NOMO-1 treated with DMSO at 0.1 percent for 48 hours (cell line): ENCODE data around the gene PLCB1.
"Not testable (repeated sequence)": the region's sequence is repeated elsewhere in the genome, so short reads cannot be mapped to it uniquely, and the experiment has no call there.

Experiments used
- DNase-seq: peaks from one replicate; lab custom pipeline; 2025; ENCODE audit not compliant: unreplicated experiment; lab: John Stamatoyannopoulos, UW

PLCB1 gene

DNA sequence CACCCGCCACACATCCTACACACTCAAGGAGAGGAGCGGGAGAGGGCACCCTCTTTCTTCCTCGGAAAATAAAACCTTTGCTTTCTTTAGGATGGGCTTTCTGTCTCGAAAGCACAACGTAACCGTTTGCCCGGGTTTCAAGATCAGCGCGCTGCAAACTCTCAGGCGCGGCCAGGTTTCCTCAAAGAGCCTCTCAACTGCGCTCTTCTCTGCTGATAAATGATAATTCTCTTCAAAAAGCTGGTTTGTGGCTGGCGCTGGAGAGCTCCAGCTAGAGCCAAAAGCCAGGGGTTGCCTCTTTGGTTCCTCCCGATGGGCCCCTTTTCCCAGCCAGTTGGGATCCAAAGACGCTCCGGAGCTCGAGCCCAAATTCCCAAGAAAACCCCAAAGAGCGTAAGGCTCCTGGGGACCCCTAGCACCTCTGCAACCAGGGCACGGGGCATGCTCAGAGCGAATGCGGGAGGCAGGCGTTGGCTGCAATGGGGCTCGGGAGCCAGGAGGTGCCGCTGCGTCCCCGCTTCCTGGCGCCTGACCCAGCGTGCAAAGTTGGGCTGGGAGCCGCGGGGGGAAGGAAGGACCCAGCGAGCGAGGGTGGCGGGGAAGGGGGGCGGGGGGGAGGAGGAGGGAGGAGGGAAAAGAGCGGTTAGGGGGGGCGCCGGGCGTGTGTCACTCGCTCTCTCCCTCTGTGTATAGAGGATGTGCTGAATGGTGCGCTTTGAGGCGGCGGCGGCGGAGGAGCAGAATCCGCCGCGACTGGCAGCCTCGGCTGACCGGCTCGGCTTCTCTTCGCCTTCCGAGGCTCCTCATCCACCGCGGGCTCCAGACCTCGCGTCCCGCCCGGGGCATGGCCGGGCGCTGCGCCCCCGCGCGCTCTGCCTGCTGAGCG lies at the start of gene PLCB1:
Gene PLCB1 (plus strand): TSS at position 669 of the 886 bp plus-strand sequence. CDS start 386 bp downstream, outside the sequence.
- DNase-seq: peak; percentile 77

DNA sequence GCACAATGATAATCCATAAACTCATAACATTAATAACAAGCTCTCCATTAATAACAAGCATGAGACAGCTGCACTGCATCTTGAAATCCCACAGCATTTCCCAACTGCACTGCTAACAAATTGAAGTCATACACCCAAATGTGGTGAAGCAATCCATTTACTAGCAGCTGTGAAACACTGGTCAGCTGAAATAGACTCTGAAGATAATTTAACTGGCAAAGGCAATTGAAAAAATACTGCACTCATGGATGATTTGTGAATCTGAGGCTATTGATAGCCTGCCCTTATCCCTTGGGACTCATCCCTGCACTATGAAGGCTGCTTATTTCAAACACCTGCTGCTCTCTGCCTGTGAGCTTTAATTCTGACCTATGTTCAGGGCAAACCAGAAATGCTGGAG lies 49.1 kb upstream of the PLCB1 start:
- DNase-seq: peak; percentile 15

DNA sequence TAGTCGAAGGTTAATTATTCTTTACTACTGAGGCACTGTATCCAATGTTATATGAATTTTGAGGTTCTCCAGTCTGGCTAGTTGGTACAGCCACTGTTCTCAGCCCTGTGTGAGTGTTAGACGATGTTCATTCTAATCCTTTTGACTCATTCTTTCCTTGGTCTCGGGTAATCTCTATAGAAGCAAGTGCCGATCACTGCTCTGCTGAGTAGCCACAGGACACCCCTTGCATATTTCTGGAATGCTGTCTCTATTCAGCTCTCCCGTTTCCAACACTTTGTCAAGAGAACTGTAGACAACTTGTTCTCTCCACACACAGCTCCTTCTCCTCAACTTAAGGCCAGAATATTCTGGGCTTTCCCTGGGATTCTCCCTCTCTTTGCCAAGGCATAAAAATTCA lies 42.4 kb upstream of the PLCB1 start:
- no peak for DNase-seq

DNA sequence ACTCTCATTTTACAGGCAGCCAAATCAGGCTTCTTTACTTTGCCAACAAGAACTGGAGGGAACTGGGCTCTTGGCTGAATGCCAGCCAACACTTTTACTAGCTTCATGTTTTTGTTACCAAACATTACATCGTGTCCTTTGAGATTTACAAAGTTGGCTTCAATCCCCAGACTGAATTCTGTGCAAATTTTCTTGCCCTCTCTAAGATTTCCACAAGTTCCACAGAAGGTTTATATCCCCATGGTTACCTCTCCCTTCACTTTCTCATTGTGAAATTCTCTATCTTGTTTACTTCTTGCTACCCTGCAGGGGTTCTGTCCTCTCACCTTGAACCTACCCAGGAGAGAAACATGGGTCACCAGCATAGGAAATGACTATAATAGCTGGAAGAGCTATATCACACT lies 37.6 kb upstream of the PLCB1 start:
- no peak for DNase-seq

DNA sequence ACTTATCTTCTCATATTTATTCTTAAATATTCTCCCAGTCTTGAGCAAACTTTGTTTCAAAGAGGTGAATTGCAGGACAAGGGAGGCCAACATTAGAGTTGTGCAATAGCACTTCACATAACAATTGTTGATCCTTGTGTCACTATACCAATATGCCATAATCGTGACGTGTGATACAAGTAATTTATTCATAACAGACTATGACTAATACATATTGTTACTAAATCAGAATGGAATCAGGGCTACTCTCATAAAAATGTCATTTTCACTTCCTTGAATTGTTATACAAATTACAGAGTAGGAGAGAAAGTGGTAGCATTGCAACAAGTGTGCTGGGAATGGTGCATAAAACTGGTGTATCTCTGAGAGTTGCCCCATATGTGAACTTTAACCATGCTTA lies 37.2 kb upstream of the PLCB1 start:
- peak; percentile 90 for DNase-seq

DNA sequence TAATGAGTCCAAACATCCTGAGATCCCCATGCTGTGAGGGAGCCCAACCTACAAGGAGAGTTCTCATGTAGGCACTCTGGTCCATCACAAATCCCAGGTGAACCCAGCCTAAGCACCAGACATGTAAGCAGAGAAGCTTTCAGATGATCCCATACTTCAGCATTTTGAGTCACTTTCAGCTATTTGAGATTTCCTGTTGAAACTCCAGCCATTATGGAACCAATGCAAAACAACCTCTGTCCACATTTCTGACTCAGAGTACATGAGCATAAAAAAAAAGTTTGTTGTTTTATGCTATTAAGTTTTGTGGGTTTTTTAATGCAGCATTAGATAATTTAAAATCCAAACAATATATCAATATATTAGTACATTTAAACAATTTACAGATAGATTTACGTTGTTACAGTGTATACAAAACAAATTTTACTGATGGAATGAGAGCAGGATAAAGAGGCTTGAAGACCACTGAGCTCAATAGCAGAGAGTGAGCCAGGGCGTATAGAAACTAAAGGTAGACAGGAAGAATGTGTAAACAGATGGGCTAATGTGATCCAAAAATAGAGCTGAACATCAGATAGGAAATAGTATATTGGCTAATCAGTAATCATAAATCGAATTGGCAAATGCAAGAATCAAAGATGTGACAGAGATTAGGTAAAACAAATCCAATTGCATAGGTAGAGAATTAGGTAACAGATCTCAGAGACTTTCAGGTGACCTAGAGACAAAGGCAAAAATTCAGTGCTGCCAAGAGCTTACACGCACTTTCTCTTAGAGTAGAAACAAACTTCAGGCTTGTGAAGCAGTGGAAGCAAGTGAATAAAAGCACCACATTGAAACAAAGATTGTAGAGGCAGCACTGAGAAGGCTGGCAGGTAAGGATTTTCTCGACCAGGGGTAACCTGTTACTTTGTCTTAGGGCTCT lies 36.2 kb upstream of the PLCB1 start:
- DNase-seq: no peak

DNA sequence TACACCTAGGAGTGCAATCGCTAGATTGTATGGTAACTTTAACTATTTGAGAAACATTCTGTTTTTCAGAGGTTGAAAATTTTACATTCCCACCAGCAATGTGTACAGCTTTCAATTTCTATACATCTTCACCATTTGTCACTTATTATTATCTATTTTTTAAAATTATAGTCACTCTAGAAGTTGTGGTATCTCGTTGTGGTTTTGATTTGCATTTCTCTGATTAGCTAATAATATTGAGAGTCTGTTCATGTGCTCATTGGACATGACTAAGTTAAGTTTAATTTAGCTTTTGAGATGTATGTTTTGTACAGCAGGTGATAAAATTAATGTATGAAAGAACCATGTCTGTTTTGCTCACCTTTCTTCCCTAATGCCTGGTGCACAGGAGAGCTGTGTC lies 34.8 kb upstream of the PLCB1 start:
- DNase-seq: no peak

DNA sequence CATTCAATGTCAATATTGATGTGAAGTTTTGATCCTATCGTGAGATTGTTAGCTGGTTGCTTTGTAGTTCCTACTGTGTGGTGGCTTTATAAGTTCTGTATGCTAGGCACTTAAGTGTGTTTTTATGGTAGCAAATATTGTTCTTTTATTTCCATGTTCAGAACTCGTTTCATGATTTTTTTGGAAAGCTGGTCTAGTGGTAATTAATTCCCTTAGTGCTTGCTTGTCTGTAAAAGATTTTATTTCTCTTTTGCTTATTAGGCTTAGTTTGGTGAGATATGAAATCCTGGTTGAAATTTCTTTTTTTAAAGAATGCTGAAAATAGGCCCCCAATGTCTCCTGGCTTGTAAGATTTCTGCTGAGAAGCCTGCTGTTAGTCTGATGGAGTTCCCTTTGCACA lies 27.8 kb upstream of the PLCB1 start:
- DNase-seq: no peak

DNA sequence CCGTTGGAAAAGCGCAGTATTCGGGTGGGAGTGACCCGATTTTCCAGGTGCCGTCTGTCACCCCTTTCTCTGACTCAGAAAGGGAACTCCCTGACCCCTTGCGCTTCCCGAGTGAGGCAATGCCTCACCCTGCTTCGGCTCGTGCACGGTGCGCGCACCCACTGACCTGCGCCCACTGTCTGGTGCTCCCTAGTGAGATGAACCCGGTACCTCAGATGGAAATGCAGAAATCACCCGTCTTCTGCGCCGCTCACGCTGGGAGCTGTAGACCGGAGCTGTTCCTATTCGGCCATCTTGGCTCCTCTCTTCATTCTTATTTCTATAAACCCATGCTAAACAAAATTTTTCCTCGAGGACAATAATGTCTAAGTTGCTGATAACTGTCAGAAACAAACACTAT lies 17.5 kb upstream of the PLCB1 start:
- not testable (repeated sequence) for DNase-seq

DNA sequence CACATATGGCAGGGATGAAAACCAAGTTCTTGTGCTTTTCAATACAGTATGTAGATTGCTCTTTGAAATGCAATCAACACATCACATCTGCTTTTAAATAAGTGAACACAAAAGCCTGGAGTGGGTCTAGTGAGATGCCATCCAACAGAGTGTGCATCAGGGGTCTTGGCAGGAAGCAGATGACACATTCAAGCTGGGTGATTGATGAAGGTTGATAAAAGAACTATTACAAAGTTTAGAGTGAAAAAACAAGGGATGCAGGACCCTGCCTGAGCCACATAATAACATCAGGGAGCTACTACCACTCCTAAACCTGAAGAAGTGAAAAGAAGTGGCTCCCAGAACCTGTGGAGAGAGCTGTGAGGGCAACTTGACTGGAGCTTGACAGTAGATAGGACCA lies 16.6 kb upstream of the PLCB1 start:
- DNase-seq: no peak

DNA sequence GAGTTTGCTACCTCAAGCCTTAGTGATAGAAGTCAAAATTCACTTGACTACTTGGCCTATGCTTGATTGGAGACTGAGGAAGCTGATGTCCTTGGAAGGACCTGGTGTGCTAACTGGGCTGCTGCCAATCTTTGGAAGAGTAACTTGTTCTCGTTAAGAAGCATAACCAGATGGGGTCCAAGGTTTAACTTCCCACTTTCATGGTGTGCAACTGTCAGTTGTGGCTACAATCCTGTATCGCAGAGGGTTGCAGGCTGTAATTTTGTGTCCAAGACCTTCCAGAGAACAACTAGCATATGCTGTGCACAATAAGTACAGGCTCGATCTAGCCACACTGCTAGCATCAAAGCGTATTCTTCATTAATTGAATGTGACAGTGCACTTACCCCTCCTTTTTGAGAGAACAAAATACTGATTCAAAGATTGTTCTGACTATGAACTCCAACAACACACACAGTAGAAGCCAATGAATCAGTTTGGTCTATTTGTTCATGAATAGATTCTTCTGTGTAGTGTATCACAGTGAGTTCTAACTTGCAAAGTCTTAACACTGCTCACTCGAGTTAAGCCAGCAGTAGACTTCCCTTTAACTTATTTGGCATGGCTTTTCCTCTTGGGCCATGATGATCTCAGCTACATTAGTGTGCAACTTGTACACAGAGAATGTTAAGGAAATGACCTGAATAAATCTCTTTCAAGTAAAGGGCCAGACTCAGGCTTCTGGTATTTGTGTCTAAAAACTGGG lies 15.8 kb upstream of the PLCB1 start:
- no peak for DNase-seq

DNA sequence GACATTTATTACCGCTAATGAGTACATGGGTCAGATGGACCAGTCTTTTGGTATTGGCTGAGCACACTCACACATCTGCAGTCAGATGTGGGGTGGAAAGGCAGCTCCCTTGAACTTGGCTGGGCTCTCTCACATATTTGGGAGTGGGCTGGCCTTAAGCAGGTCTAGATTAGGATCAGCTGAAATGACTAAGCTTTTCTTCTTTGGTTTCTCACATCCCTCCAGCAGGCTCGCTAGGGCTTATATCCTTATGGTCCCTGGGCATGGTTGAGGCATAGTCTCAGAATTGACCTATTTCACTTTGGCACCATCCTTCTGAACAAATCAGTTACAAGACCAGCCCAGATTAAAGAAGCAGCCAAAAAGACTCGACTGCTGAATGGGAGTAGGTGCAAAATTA lies 14.4 kb upstream of the PLCB1 start:
- DNase-seq: no peak

DNA sequence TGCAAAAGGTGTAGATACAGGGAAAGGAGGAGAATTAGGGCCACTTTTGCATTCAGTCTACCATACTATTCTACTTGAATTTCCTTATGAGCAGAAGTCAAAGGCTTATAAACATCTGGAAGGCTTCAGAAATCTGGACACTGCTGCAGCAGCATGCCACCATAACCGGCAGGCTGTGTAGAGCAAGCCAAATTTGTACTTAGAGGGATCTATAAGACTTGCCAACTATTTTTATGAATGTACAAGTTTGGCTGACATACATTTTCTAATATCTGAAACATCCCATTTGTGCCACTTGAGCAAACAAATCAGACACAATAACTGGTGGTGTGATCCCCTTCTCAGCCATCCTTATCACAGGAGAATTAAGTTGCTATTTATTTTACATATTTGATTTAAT lies 14.0 kb upstream of the PLCB1 start:
- DNase-seq: no peak

DNA sequence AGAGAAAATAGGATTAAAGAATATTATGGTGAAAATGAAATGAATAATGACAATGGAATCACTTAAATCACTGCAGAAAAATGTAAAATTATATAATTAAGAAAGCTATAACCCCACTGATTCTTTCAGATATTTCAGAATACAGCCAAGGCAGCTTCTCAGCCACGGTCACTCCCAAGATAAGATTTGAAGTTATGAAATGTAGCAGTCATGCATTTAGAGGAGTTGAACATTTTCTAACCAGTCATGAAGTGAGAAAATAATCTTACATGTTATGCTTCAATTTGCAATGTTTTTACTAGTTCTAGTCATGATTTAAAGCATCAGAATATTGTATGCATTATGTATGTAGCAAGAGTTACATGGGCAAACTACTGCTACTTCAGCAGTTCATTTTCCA lies 13.3 kb upstream of the PLCB1 start:
- no peak for DNase-seq

DNA sequence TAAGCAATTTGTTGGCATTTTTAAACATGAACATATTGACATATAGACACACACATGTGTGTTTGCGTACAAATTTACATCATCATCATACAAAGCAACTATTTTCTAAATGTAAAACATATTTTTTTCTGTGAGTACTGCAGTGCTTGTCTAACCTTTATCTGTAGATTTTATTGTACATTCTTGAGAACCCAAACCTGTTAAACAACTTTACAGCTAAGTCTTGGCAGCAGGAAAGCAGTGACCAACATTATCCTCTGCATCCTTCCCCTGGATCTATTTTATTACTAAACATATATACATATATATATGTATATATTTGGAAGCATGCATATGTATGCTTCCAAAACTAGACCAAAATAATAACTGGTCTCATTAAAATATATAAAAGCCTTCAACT lies 10.4 kb upstream of the PLCB1 start:
- DNase-seq: no peak

DNA sequence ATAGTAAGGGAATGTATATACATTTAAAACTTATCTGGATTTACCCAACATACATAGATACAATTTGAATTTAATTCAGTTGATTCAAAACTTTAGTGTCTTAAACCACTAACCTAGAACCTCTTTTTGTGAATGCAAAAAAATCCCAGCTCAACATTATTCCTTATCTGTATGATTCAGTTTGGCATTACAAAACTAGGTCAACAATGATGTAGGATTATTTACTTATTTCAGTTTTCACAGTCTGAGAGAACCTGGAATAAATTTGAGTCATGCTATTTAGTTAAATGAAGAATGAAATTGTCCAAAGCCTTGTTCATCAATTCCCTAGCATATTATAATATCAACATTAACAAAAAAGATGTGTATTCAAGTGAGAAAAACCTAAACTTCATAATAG lies 7.4 kb upstream of the PLCB1 start:
- DNase-seq: no peak

DNA sequence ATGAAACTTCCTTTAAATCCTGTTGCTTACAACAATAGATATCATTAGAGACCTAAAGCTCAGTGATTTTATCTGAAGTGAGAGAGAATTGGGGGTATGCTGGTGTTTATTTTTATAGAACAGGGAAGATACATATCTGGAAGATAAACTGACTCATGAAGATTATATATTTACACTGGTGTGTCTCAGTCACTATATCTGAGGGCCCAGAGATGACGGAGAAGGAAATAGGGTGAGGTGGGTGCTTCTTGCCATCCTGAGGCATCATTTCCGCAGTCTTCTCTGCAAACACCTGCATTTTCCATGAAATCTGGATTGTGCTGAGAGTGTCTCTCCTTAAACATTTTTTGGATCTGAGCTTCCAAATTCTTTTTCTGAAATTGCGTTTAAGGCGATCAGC lies 5.9 kb upstream of the PLCB1 start:
- no peak for DNase-seq

DNA sequence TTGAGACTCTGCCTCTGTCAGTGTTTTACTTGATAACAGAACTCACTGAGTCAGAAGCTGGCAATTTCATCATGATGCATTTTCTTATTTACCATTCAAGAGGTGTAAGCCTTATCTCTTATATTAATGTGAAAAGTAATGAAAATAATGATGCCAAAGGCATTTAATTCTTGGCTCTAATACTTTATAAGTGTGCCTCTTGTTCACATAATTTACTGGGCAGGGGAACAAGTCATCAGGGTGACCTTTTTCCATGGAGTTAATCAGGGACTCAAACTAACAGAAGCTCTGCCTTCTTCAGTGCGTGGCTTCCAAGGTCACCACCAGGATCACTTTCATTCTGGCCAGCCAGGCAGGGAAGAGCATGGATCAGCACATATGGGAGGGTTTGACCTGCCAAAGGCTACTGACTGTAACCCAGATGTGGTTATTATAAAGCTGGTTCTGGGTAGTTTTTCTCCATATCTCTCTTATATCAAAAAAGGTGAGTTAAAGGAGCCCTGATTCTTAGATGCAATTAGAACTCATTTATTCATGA lies 5.2 kb upstream of the PLCB1 start:
- DNase-seq: no peak

DNA sequence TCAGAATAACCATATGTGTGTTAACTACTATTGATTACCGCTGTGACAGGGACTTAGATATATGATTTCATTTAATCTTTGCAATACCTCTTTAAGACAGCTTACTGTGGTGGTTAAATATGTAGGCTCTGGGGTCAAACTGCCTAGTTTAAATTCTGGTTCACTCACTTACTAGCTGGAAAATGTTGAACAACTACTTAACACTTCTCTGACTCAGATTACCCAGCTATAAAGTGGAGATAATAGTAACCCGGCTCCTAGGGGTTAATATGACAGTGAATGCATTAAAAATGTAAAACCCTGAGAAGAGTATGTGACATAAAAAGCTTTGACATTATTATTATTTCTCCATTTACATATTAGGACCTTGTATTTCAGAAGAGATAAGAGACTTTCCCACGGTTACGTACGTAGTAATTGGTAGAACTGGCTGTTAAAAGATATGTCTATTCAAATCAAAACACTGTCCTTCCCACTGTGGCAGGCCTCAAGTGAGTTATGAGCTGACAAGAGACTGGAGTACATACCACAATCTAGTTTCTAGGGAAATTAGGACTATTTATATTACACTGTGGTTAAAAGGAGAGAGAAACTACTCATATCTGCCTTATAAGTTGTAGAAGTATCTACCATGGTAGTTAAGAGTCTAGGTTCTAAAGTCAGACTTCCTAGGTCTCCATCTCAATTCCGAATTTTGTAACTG lies 4.4 kb upstream of the PLCB1 start:
- peak; percentile 18 for DNase-seq

DNA sequence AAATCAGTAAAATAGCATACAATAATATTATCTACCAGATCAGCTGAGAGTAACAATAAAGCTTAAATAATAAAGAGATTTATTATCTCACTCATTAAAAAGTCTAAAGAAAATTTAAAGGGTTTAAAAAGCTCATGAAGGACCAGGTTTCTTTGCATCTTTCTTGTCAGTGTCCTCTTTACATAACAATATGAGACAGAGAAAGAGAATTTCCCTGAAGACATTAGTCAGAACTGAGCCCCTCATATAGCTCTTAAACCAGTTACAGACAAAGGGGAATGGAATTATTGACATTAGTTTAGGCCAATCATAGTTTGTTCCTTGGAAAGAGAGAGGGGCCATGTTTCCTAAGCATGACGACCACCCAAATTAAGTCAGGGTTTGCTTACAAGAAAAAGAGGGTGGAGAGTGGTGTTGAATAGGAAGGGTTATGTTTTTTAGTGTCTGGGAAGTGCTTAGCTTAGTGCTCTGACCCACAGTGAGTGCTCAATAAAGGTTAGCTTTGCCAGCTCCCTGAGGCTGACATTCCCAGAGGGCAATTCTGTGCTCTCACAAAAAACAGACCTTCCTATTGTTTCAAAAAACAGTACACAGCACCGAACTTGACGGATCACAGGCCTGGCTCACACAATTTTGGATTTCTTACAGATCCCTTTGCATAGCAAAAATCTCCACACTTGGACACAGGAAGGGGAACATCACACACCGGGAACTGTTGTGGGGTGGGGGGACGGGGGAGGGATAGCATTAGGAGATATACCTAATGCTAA lies 3.6 kb upstream of the PLCB1 start:
- no peak for DNase-seq
